AG04450 (cell line): ENCODE data around the gene PTPRQ. TPM values are rescaled to one million over a fixed set of nuclear protein-coding genes. Genes with fewer than 3 reads are reported as not detected.

Experiments
- CTCF ChIA-PET: fragments of 300-600, 350-600 bp; formaldehyde crosslinking; extraction: SDS; loops from one replicate; lab custom pipeline; 2022; ENCODE audit warnings: antibody characterized with exemption, inconsistent platforms; lab: Charles Lee
- POLR2A ChIA-PET: fragments of 350-600 bp; formaldehyde crosslinking; extraction: SDS; loops from one replicate; lab custom pipeline; 2021; ENCODE audit warnings: antibody characterized with exemption, inconsistent platforms; lab: Yijun Ruan, JAX
- DNase-seq: peaks from one replicate; pipeline ENCODE4 v3.0.0-alpha.2; 2011; ENCODE audit warnings: low read depth, low spot score
- H3K27ac ChIP-seq: one replicate; pipeline ENCODE4 v1.5.1; 2012; ENCODE audit warnings: low read depth, low read length, control low read depth
- H3K27me3 ChIP-seq: one replicate; pipeline ENCODE4 v1.6.0; 2012; ENCODE audit warnings: low read length; ENCODE audit not compliant: control insufficient read depth, insufficient read depth
- H3K4me3 ChIP-seq: 2 replicates; pipeline ENCODE4 v1.5.1; 2011; ENCODE audit warnings: mild to moderate bottlenecking, low read depth, low read length, control low read depth
- H3K9me3 ChIP-seq: 2 replicates; pipeline ENCODE4 v1.5.1; 2012; ENCODE audit warnings: low read length; ENCODE audit not compliant: control insufficient read depth, insufficient read depth
- polyA plus RNA-seq: library from polyadenylated mRNA; depleted of rRNA; stranded (reverse); fragments of >200 nt; gene quantifications from 2 replicates; pipeline ENCODE4 v1.2.3, GENCODE V29; 2011
- TF ChIP-seq, protein P1 (sequence below): IDR thresholded peaks from 2 replicates; pipeline ENCODE4 v1.5.1; 2011; ENCODE audit warnings: low read depth, low read length, control low read depth, inconsistent platforms

The PTPRQ gene
- polyA plus RNA-seq, 1 experiment, result 1.1 TPM

DNA sequence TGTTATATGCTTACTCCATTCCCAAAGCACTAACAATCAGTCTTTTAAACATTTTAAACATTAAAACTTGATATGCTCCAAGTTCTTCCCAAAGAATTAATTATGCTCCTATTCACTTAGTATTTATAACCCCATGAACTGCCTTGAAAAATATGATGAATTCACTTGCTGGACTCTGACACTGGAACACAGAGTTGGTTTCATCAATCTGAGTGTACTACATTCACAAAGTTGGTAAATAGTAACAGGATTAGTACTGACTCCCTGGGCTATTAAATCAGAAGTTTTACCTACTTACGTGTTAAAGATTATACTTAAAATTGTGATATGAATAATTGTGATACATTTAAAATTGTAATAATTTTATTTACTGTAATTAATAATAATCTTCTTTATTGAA is 246.1 kb downstream of the PTPRQ start:
- no peaks in the 10 kb centered on the region for H3K9me3 ChIP-seq
- DNase-seq, result no peak
- ChIA-PET CTCF (no interaction called here), POLR2A (no interaction called here)
- TF ChIP-seq, protein P1, sequence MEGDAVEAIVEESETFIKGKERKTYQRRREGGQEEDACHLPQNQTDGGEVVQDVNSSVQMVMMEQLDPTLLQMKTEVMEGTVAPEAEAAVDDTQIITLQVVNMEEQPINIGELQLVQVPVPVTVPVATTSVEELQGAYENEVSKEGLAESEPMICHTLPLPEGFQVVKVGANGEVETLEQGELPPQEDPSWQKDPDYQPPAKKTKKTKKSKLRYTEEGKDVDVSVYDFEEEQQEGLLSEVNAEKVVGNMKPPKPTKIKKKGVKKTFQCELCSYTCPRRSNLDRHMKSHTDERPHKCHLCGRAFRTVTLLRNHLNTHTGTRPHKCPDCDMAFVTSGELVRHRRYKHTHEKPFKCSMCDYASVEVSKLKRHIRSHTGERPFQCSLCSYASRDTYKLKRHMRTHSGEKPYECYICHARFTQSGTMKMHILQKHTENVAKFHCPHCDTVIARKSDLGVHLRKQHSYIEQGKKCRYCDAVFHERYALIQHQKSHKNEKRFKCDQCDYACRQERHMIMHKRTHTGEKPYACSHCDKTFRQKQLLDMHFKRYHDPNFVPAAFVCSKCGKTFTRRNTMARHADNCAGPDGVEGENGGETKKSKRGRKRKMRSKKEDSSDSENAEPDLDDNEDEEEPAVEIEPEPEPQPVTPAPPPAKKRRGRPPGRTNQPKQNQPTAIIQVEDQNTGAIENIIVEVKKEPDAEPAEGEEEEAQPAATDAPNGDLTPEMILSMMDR, result no peak
- H3K4me3 ChIP-seq, result no peak overlapping the region
- no peak overlapping the region for H3K27ac ChIP-seq
- no peaks in the 10 kb centered on the region for H3K27me3 ChIP-seq

- no peak for DNase-seq
- POLR2A ChIA-PET, result no interaction called here
- no peaks in the 10 kb centered on the region for H3K27me3 ChIP-seq
- TF ChIP-seq, protein P1, result no peak
- H3K4me3 ChIP-seq, result no peak overlapping the region
- CTCF ChIA-PET, result no interaction called here
- no peak overlapping the region for H3K27ac ChIP-seq
- H3K9me3 ChIP-seq, result no peaks in the 10 kb centered on the region
Observed at GRCh38 chr12:80690513-80690912, 246.5 kb downstream of the PTPRQ start.

- Histone ChIP-seq H3K27ac (no peak overlapping the region), H3K27me3 (no peaks in the 10 kb centered on the region), H3K4me3 (no peak overlapping the region), H3K9me3 (no peaks in the 10 kb centered on the region)
- TF ChIP-seq, protein P1, result no peak
- DNase-seq, result no peak
- CTCF ChIA-PET, result no interaction called here
- POLR2A ChIA-PET, result no interaction called here
Observed at GRCh38 chr12:80692114-80692513, 248.1 kb downstream of the PTPRQ start.

DNA sequence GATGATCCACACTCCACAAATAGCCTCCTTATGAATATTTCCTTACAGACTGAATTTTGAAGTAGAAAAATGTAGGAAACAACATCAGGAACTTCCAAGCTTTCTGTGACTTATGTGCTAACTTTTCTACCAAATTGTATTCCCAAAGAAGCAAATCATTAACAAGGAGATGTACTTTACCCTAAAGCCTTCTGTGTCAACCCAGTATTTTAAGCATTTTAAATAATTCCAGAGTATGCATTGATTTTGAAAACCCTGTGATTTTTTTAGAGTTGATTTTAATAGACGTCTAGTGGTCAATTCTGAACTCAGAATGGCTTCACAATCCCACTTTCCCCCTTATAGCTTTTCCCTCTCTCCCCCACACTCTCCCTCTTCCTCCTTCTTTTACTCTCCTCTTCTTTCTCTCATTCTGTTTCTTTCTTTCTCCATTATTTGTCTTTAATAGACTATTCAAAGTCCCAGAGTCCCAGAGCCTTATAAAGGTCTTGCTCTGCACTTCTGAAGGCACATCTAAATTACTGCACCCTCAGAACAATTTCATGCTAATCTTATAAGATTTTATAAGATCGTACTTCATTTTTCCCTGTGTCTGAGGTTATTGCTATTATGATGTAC is 253.3 kb downstream of the PTPRQ start:
- Histone ChIP-seq H3K27me3 (no peaks in the 10 kb centered on the region), H3K9me3 (no peaks in the 10 kb centered on the region), H3K4me3 (no peak overlapping the region), H3K27ac (no peak overlapping the region)
- TF ChIP-seq, protein P1, result no peak
- CTCF ChIA-PET, result no interaction called here
- POLR2A ChIA-PET, result no interaction called here
- DNase-seq, result no peak

- TF ChIP-seq, protein P1, result no peak
- no peak for DNase-seq
- Histone ChIP-seq H3K4me3 (no peak overlapping the region), H3K27ac (no peak overlapping the region), H3K27me3 (no peaks in the 10 kb centered on the region), H3K9me3 (no peaks in the 10 kb centered on the region)
- POLR2A ChIA-PET, result no interaction called here
- CTCF ChIA-PET, result no interaction called here
Observed at GRCh38 chr12:80698256-80698655, 254.2 kb downstream of the PTPRQ start.
